Dendritic cell treated with granulocyte-macrophage colony-stimulating factor and Interleukin-4, amounts not matched to agents 40 ng/mL and 50 ng/mL, for 4 days (primary cell): Measurements from ENCODE around the gene KRT74.

ENCODE experiments used
- H3K27ac Mint-ChIP-seq: one replicate; pipeline ENCODE4 v1.8.0; 2022; ENCODE audit warnings: mild to moderate bottlenecking, mixed read lengths
- H3K27me3 Mint-ChIP-seq: one replicate; pipeline ENCODE4 v1.8.0; 2022; ENCODE audit warnings: mild to moderate bottlenecking, mixed read lengths
- H3K36me3 Mint-ChIP-seq: one replicate; pipeline ENCODE4 v1.8.0; 2022; ENCODE audit warnings: low read depth, mixed read lengths
- H3K4me1 Mint-ChIP-seq: one replicate; pipeline ENCODE4 v1.8.0; 2022; ENCODE audit warnings: low read depth, mixed read lengths
- H3K4me3 Mint-ChIP-seq: one replicate; pipeline ENCODE4 v1.8.0; 2022; ENCODE audit warnings: mild to moderate bottlenecking, moderate library complexity, mixed read lengths
- H3K9me3 Mint-ChIP-seq: one replicate; pipeline ENCODE4 v1.8.0; 2022; ENCODE audit warnings: mixed read lengths
- intact Hi-C: fragments of 100-400 bp; cut with micrococcal nuclease; formaldehyde crosslinking; loops from one replicate; pipeline ENCODE4 v1.15.0; 2022

Gene KRT74

GRCh38 chr12:52577316-52577715, 3.7 kb upstream of the KRT74 start:
- Mint-ChIP-seq H3K36me3 (no peaks in the 10 kb centered on the region), H3K4me1 (no peaks in the 10 kb centered on the region), H3K4me3 (no peak overlapping the region), H3K27me3 (peaks cover 12% of the 10 kb centered on the region), H3K9me3 (no peaks in the 10 kb centered on the region), H3K27ac (no peak overlapping the region)
- intact Hi-C loops = no loop called here

DNA sequence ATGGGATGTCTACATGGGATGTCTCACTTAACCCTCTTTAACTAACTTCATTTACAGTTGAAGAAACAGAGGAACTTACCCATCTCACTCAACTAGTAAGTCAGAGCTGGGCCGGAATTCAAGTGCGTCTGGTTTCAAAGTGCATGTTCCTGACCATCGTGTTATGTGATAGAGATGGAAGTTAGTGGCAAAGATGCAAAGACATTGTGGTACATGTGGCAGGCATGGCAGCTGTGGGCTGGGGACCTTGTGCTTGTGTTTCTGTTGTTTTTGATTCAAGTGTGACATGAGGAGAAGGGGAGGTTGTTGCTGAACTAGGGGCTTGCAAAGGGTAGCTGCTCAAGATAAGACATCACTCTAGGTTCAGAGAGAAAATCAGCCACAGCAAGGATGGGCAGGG, 2.3 kb upstream of the KRT74 start:
- Mint-ChIP-seq H3K36me3 (no peaks in the 10 kb centered on the region), H3K4me1 (no peaks in the 10 kb centered on the region), H3K4me3 (no peak overlapping the region)

GRCh38 chr12:52575256-52575655, 1.6 kb upstream of the KRT74 start:
- Mint-ChIP-seq H3K9me3 (no peaks in the 10 kb centered on the region), H3K27me3 (peaks cover 2% of the 10 kb centered on the region), H3K4me1 (no peaks in the 10 kb centered on the region), H3K27ac (no peak overlapping the region), H3K4me3 (no peak overlapping the region), H3K36me3 (no peaks in the 10 kb centered on the region)
- intact Hi-C loops = no loop called here

More for the DNA sequence above, 2.3 kb upstream of the KRT74 start:
- intact Hi-C loops = no loop called here
- Mint-ChIP-seq H3K27me3 (peaks cover 6% of the 10 kb centered on the region), H3K9me3 (no peaks in the 10 kb centered on the region), H3K27ac (no peak overlapping the region)

DNA sequence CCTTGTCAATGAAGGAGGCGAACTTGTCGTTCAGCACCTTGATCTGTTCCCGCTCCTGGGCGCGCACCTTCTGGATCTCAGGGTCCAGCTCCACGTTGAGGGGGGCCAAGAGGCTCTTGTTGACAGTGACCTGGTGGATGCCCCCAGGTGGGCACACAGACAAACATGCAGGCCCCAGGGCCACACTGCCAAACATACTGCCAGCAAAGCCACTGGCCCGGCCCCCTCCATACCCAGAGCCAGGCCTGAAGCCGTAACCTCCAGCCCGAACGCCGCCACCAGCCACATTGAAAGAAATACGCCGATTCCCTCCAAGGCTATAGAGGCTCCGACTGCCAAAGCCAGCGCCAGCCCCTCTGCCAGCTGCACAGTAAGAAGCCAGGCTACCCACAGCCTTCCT, 337 bp downstream of the KRT74 start:
- Mint-ChIP-seq H3K27ac (no peak overlapping the region), H3K4me3 (no peak overlapping the region), H3K36me3 (no peaks in the 10 kb centered on the region)

GRCh38 chr12:52570511-52570910, 3.1 kb downstream of the KRT74 start:
- Mint-ChIP-seq H3K36me3 (no peaks in the 10 kb centered on the region), H3K27me3 (peaks cover 5% of the 10 kb centered on the region), H3K27ac (no peak overlapping the region), H3K9me3 (no peaks in the 10 kb centered on the region), H3K4me1 (no peaks in the 10 kb centered on the region), H3K4me3 (no peak overlapping the region)
- intact Hi-C loops = no loop called here

More for the DNA sequence above, 337 bp downstream of the KRT74 start:
- intact Hi-C loops = no loop called here
- H3K27me3 Mint-ChIP-seq = peaks cover 3% of the 10 kb centered on the region
- H3K9me3 Mint-ChIP-seq = no peaks in the 10 kb centered on the region
- H3K4me1 Mint-ChIP-seq = no peaks in the 10 kb centered on the region

DNA sequence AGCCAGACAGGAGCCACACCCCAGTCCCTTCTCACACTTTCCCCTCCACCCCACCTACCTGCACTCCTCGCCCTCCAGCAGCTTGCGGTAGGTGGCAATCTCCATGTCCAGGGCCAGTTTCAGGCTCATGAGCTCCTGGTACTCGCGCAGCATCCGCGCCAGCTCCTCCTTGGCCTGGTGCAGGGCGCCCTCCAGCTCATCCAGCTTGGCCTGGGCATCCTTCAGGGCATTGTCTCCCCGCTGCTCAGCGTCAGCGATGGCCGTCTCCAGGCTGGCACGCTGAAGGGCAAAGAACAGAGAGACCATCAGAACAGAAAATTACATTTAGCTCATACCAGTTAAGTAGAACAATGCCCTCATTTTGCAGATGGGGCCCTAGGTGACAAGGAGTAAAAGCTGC, 5.5 kb downstream of the KRT74 start:
- Mint-ChIP-seq H3K4me3 (no peak overlapping the region), H3K36me3 (no peaks in the 10 kb centered on the region), H3K27ac (no peak overlapping the region), H3K27me3 (peaks cover 14% of the 10 kb centered on the region), H3K4me1 (no peaks in the 10 kb centered on the region), H3K9me3 (no peaks in the 10 kb centered on the region)
- intact Hi-C loops = no loop called here

- no peak overlapping the region for H3K4me3 Mint-ChIP-seq
- no peaks in the 10 kb centered on the region for H3K4me1 Mint-ChIP-seq
- no peaks in the 10 kb centered on the region for H3K9me3 Mint-ChIP-seq
- peaks cover 14% of the 10 kb centered on the region for H3K27me3 Mint-ChIP-seq
- no peaks in the 10 kb centered on the region for H3K36me3 Mint-ChIP-seq
- H3K27ac Mint-ChIP-seq = no peak overlapping the region
- intact Hi-C loops = no loop called here
Measured at GRCh38 chr12:52566847-52567291, 6.8 kb downstream of the KRT74 start.

- Mint-ChIP-seq H3K27ac (no peak overlapping the region), H3K4me1 (no peaks in the 10 kb centered on the region), H3K27me3 (peaks cover 18% of the 10 kb centered on the region), H3K36me3 (no peaks in the 10 kb centered on the region), H3K9me3 (no peaks in the 10 kb centered on the region), H3K4me3 (no peak overlapping the region)
- intact Hi-C loops = no loop called here
Measured at GRCh38 chr12:52564582-52564981, 9.1 kb downstream of the KRT74 start.

DNA sequence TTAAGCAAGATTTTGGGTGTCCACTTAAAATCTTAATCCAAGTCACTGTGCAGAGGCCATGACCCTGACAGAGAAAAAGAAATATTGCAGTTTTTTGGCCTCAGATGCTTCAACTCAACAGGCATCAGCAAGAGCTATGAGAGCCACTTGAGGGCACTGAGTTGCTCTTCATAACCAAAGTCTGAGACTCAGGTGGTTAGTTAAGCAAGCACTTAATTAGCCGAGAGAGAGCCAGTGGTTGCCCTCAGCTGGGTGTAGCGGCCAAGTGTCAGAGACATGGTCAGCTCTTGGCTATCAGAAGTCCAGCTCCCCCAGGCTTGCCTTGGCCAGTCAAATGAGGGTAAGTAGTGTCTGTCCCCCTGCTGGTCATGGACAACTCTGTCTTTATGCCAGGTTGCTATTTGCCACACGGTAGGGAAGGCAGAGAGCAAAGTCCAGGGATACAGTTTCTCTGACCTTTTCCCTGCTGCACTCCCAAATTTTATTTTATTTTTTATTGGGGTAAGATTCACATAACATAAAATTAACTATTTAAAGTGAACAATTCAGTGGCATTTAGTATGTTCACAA, 11.7 kb downstream of the KRT74 start:
- no peak overlapping the region for H3K27ac Mint-ChIP-seq
- no peak overlapping the region for H3K4me3 Mint-ChIP-seq
- intact Hi-C loops = no loop called here
- no peaks in the 10 kb centered on the region for H3K36me3 Mint-ChIP-seq
- H3K4me1 Mint-ChIP-seq = no peaks in the 10 kb centered on the region
- H3K27me3 Mint-ChIP-seq = peaks cover 24% of the 10 kb centered on the region
- H3K9me3 Mint-ChIP-seq = no peaks in the 10 kb centered on the region

DNA sequence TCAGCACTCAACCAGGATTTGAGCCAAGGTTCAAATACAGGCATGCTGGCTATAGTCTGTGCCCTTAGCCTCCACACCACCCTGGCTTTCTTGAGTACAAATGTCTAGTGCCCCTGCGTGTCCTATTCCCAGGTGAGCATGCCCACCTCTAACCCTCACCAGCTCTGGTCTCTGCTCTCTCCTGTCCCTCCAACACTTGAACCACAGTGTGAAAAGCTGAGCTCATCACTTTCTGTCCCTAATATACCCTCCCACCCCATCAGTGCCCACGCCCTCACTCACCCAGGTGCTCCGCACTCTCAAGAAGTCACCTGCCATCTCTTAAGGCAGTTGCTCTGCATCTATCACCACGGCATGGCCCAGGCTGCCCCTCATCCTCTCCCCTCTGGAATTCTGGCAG, 13.7 kb downstream of the KRT74 start:
- intact Hi-C loops = no loop called here
- H3K36me3 Mint-ChIP-seq = no peaks in the 10 kb centered on the region
- no peak overlapping the region for H3K4me3 Mint-ChIP-seq
- H3K9me3 Mint-ChIP-seq = no peaks in the 10 kb centered on the region
- H3K27ac Mint-ChIP-seq = no peak overlapping the region
- no peaks in the 10 kb centered on the region for H3K4me1 Mint-ChIP-seq
- peaks cover 28% of the 10 kb centered on the region for H3K27me3 Mint-ChIP-seq

- no peaks in the 10 kb centered on the region for H3K4me1 Mint-ChIP-seq
- intact Hi-C loops = no loop called here
- H3K4me3 Mint-ChIP-seq = no peak overlapping the region
- H3K27me3 Mint-ChIP-seq = peaks cover 25% of the 10 kb centered on the region
- H3K9me3 Mint-ChIP-seq = no peaks in the 10 kb centered on the region
- H3K36me3 Mint-ChIP-seq = no peaks in the 10 kb centered on the region
- H3K27ac Mint-ChIP-seq = no peak overlapping the region
Measured at GRCh38 chr12:52558781-52559445, 14.7 kb downstream of the KRT74 start.

DNA sequence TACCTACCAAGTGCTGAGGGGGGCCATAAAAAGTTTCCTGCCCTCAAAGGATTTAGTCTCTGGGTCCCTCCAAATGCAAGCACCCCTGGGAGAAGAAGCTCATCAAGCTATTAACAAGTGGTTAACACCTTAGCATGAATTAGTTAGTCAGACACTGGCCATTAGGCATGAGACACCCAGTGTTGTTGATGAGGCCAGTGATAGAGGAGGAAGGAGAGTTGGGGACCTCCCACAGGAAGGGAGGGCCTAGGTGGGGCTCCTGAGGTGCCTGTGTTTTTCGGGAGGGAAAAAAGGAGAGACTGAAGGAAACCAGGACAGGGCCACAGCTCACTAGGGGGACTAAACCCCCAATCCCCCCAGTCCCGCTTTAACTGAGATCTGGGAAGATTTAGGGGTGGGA, 16.2 kb downstream of the KRT74 start:
- Mint-ChIP-seq H3K36me3 (no peaks in the 10 kb centered on the region), H3K4me3 (no peak overlapping the region), H3K27me3 (peaks cover 24% of the 10 kb centered on the region), H3K4me1 (no peaks in the 10 kb centered on the region), H3K9me3 (no peaks in the 10 kb centered on the region), H3K27ac (no peak overlapping the region)
- intact Hi-C loops = no loop called here

GRCh38 chr12:52555577-52555976, 18.1 kb downstream of the KRT74 start:
- intact Hi-C loops = no loop called here
- Mint-ChIP-seq H3K9me3 (no peaks in the 10 kb centered on the region), H3K4me1 (no peaks in the 10 kb centered on the region), H3K27me3 (peaks cover 26% of the 10 kb centered on the region), H3K27ac (no peak overlapping the region), H3K4me3 (no peak overlapping the region), H3K36me3 (no peaks in the 10 kb centered on the region)

DNA sequence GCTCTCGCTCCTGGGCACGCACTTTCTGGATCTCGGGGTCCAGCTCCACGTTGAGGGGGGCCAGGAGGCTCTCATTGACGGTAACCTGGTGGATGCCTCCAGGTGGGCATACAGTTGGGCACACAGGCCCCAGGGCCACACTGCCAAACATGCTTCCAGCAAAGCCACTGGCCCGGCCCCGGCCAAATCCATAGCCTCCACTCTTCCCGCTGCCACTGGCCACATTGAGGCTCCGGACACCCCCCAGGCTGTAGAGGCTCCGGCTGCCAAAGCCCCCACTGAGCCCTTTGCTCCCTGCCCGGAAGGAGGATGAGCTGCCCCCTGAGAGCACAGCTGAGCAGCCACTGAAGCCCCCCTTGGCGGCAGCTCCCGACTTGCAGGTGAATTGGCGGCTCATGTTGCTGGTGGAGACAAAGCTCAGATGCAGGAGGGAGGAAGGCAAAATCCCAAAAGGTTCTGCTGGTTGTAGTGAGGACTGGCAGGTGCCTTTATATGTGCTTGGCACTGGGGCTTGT, 20.9 kb downstream of the KRT74 start, which contains the start of gene KRT71:
Gene KRT71 (minus strand): TSS at position 465 of the 515 bp plus-strand sequence. CDS start 68 bp downstream, at position 397.
- peaks cover 20% of the 10 kb centered on the region for H3K27me3 Mint-ChIP-seq
- H3K4me3 Mint-ChIP-seq = no peak within 1 kb of the TSS
- no peaks in the 10 kb centered on the region for H3K4me1 Mint-ChIP-seq
- H3K9me3 Mint-ChIP-seq = no peaks in the 10 kb centered on the region
- intact Hi-C loops = no loop called here
- H3K27ac Mint-ChIP-seq = no peak within 1 kb of the TSS
- H3K36me3 Mint-ChIP-seq = no peaks in the 10 kb centered on the region

GRCh38 chr12:52552055-52552454, 21.6 kb downstream of the KRT74 start:
- H3K4me3 Mint-ChIP-seq = no peak overlapping the region
- peaks cover 18% of the 10 kb centered on the region for H3K27me3 Mint-ChIP-seq
- no peaks in the 10 kb centered on the region for H3K9me3 Mint-ChIP-seq
- intact Hi-C loops = no loop called here
- H3K36me3 Mint-ChIP-seq = no peaks in the 10 kb centered on the region
- H3K4me1 Mint-ChIP-seq = no peaks in the 10 kb centered on the region
- no peak overlapping the region for H3K27ac Mint-ChIP-seq
